LoVo (cell line): Measurements from ENCODE around the gene ZNF530.

Source experiments
- DNase-seq: peaks from one replicate; pipeline ENCODE4 v3.0.0-alpha.2; 2016; ENCODE audit warnings: low spot score

The ZNF530 gene

DNA sequence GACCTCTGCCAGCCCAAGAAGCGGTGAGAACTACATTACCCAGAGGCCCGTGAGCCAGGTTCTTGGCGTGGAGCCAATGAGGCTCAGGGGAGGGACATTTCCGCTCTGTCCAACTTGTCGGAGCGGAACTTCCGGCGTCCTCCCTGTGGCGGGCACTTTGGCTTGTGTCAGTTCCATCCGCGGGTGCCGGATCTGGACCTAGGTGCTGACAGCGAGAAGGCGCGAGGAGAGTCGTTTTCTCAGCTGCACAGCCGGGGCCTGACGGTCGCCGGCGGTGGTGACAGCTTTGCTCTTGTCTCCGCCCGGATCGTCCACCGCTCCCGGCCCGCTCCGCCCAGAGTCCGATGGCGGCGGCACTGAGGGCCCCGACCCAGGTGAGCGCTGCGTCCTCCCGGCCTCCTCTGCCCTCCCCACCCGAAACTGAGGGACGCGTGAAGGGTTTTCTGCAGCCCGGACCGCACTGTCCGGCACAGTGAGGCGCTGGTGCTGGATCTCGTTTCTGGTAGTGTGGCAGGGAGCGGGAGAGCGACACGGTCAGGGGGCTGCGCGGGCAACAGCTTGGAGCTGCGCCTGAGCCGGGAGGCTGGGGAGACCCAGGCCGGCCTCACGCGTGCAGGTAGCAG lies at the start of gene ZNF530:
TSS of gene ZNF530 (plus strand) at position 125 of the 623 bp plus-strand sequence. CDS start 4,461 bp downstream, outside the sequence.
- DNase-seq: no peak

DNA sequence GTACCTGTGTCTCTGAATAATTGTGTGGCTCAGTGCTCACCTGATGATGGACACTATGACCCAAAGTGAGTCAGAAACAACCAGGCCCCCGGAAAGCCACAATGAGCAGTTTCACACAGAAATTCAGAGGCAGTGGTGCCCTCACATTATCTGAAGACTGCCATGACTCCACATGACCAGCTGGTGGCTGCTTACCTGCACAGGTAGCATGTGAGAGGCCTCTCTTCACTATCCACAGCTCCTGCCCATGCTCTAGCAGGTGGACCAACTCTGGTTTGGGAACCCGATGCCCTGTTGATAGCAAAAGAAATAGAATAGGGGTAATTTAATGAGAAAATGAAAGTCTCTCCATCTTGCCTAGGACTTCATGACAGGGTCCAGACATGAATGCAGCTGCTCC lies 47.3 kb upstream of the ZNF530 start:
- DNase-seq: no peak

DNA sequence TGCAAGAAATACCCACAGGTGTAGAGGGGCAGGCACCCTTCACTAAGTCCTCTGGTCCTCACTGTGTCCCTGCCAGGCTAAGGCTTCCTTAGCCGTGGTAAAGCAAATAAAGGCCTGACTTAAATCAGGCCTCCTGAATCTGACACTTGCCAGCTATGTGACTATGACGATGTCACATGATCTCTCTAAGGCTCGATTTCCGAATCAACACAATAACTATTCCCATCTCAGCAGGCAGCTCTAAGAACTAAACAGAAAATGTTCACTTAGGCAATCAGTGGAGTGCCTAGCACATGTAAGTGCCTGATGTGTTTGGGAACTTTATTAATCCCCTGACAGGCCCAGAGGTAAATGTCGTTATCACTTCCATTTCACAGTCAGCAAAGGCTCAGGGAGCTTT lies 42.0 kb upstream of the ZNF530 start:
- DNase-seq: no peak

DNA sequence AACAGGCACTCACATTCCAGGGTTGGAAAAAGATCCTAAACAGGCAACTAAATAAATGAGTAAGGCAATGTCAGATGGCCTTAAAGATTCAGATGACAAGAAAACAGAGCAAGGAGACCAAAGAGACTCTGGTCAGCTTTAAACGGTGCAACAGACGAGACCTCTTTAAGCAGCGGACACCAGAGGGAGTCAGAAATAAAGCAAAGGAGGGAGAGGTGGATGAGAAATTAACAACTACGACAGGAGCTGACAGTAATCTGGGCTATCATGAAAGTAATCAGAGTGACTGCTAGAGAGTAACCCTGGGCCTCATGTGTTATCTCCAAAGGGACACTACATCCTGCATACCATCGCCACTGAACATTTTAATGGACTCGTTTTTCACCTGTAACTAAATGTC lies 41.2 kb upstream of the ZNF530 start:
- no peak for DNase-seq

DNA sequence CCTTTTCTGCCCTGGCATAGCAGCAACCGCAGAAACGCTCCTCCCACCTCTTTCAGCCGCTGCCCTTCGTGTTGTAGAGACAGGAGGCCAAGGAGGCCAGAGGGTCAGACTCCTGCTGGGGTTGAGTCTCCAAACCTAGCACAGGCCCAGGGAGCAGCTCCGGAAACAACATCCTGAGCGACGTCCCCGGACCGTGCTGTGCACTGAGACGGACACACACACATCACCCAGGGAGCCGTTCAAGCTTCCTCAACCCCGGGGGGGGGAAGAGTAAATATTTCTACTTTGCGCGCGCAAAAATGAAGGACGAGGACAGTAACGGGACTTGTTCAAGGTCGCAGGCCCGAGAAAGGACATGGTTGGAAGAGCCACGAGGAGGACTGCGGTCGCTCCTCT lies 40.7 kb upstream of the ZNF530 start:
- no peak for DNase-seq

DNA sequence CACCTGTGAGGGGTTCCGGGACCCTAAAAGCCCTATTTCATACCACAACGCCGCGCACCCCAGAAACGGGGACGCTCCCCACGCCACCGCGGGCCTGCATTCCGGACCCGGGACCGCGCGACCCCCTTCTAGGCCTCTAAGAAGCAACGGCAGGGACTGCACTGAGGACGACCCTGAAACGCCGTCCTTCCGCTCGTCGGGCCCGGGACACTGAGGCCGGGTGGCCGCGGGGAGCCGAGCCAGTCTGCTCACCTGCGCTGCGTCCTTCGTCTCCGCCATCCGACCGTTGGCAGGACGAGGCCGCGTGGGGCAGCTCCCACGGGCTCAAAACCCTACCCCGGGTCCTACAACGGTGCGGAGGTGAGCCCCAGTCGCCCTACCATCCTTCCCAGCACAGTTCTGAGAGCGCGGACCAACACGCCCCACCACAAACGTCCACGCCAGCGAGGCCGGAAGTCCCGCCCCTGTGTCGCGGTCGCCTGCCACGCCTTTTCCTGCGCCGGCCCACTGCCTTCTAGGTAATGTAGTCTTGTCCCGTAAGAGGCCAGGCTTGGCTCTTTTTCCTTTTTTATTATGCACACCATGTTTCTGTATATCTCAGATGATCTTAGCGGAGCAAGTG lies 40.2 kb upstream of the ZNF530 start, which contains the start of gene ZNF550:
TSS of gene ZNF550 (minus strand) at position 460 of the 622 bp plus-strand sequence. CDS start at position 279, 181 bp downstream.
- no peak for DNase-seq

DNA sequence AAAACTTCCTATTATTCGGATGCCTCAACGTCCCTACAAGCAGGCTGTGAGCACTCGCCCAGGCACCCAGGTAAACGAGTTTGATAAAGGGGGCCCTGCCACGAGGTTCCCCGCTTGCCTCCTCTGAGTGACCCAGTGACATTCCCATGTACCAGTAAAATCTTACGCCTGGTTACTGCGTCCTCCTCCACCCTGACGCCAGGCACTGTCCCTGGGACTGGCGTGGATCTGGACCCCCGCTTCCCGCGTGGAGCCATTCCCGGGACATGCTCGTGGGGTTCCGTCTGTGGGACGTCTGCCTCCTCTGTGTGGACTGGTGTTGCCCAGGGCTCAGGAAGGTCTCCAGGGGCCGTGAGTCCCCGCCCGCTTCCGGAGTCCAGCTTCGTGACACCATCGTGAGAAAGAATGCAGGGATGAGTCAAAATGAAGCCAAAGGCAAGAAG lies 39.6 kb upstream of the ZNF530 start:
- no peak for DNase-seq

DNA sequence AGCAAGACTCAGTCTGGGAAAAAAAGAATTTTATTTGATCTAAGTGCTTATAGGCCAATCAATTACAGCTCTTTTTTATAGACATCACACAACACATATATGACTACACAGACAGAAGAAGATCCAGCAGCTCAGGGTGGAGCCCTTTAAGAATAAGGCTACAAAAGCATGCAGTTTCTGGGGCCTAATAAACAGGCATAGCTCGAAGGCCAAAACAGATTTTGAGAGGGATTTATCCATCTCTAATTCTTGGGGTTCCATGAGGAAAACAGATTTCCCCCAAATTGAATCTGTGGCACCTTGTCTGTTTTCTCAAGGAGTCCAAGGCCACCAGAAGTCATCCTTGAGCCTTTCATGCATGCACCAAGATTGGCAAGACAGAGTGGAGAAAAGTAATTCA lies 36.1 kb upstream of the ZNF530 start:
- no peak for DNase-seq

DNA sequence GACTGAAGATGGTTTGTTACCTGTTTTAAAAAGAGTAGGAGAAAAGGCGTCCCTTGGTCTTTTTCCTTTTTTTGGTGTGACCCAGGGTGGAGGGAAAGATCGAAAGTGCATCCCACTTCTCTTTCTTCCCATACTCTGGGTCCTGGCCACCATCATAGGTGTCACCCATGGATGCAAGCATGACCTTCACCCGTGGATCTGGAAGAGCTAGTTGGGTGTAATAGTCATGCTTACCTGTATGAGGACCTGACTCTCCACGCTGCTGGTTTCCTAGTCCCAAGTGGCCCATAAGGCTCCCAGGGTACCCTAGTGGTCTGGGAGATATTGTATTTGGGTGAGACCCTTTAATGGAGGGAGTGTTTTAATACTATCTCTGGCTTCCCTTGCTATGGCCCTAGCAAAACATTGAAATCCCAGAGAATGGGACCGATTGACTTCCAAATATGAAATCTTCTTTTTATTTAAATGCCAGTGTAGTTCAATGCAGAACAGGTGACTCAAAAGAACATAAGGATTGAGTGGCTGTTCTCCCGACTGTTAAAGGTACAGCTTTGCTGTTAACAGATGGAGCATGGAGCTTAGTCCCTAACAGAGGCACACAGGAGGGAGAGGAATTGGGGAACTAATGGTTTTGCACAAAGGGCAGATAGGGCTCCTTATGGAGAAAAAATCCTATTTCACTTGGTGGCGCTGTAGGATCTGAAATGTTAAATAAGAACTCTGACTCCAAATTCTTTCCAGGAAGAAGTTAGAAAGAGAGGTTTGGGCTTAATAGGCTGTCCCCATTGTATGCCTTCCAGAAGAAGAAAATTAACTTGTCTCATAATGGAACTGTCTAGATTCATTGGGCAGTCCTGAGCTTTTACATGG lies 33.1 kb upstream of the ZNF530 start:
- no peak for DNase-seq

DNA sequence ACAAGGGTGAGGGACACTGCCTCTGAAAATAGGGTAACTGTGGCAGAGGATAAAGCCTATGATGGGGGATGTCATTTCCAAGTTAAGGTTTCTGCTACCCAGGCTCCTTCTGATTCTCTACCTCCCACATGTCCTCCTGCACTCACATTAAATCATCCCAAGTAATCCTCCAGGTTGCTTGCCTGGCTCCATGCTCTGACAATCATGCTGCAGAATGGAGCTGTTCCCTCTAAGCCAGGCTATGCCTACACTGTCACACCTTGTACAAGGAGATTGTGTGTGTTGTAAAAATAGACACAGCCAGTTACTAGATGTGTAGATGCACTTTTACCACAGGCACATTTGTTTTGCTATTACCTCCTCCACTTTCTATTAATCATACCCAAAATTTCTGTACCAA lies 29.0 kb upstream of the ZNF530 start:
- no peak for DNase-seq

DNA sequence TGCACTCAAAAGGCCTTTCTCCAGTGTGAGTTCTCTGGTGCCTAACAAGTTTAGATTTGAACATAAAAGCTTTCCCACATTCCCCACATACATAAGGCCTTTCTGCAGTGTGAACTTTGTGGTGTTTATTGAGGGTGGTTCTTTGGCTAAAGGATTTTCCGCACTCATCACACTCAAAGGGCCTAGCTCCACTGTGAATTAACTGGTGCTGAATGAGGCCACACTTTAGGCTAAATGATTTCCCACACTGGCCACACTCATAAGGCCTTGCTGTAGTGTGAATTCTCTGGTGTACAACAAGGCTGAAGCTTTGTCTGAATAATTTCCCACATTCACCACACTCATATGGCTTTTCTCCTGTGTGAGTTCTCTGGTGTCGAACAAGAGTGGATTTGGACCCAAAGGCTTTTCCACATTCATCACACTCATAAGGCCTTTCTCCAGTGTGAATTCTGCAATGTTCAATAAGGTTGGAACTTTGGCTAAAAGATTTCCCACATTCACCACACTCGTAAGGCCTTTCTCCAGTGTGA lies 27.2 kb upstream of the ZNF530 start:
- DNase-seq: no peak

DNA sequence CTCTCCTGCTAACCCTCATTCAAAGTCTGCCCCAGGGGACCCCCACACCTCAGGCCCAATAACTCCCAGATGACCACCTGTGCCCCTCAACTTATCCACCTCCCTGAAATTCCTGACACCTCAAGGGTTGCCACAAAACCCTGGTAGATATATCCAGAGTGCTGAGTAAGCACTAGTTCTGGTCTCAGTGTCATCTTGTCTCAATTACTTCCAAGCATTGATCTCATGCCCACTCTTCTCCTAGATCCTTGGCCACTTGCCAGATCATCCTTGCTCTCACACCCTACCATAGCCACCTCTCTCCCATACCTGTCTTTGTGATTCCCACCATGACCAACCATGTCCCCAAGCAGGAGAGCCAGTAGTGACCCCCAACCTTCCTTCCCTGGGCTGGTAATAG lies 23.0 kb upstream of the ZNF530 start:
- no peak for DNase-seq

DNA sequence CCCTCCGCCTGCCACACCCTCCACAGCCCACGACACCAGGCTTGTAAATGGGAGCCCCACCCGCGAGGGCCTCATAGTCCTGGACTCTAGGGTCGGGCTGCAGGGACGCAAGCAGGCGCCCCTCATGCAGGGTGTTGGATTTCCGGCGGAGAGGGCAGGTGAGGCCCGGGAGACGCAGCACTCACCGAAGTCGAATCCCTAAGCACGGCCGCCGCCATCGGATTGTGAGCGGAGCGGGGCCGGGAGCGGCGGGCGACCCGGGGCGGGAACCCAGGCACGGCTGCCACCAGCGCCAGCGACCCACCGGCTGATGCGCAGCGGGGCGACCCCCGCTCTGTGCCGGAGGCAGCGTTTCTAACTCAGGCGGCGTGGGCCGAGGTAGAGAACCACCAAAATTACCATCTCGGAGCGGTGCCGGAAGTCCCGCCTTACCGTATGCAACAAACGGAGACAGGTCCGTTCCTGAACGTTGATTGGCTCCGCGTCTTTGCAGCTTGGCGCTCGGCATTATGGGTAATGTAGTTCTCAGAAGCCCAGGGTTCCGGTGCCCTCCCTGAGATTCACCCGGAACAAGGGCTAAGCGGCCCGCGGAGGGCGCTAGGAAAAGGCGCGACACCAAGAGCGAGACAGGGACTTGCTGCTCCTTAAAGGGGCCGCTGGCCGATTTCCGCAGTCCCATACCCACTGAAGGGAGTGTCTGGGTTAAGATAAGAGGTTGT lies 21.0 kb upstream of the ZNF530 start, which contains the start of gene ZNF416:
TSS of gene ZNF416 (minus strand) at position 425 of the 719 bp plus-strand sequence. CDS start at position 218, 207 bp downstream.
- no peak for DNase-seq

DNA sequence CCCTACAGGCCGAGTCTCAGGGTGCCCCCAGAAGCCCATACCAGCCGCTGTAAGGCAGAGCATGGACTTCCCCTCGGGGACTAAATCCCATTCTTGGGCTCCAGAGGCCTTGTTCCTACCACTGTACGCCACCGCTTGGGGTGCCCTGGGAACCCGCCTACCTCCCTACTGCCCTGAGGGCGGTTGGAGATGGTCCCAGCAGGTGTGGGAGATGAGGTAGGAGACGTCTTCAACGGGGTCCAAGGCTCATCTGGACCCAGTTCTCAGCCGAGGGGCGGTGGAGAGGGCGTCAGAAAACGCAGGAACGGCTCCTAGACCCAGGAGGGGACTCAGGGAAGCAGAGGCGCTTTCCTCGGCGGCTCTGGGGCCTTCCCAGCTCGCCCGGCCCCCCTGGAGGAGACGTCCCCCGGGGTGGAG lies 16.6 kb upstream of the ZNF530 start:
- DNase-seq: no peak

DNA sequence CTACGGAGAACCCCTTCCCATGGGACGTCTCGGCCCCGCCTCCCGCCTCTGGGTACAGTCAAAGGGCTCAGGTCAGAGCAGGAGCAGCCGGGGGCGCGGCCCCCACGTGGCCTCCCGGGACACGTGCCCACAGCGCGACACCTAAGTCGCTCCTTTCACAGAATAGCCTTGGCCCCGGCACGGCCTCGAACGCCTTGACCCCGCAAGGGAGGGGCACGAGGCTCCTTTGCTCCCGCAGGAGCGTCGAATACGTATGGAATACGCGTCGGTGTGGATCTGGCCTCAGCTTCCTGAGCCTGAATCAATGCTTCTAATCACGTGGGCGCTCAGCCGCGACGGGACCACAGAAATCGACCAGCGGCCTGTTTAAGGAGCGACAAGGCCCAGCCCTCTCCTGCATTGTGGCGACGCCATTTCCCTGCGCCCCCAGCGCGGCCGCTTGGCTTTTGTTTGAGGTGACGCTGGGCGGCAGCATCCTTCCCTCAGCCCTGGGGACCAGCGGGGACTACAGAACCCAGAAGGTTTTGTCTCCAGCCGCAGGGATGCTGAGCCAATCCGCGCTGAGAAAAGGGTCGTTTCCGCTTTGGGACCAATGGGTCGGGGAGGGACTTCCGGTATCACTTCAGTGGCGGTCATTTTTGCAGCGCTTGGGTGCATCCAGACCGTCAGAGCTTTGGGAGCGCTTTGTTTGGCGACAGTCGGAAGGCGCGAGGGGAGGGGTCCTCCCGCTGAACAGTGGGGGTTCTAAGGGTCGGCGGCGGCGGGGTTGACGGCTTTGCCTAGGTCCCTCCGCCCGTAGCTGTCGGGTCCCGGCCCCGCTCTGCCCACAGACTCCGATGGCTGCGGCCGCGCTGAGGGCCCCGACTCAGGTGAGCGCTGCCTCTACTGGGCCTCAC lies 15.9 kb upstream of the ZNF530 start, which contains the start of gene ZIK1:
TSS of gene ZIK1 (plus strand) at position 625 of the 896 bp plus-strand sequence. CDS start at position 837, 212 bp downstream.
- DNase-seq: no peak

DNA sequence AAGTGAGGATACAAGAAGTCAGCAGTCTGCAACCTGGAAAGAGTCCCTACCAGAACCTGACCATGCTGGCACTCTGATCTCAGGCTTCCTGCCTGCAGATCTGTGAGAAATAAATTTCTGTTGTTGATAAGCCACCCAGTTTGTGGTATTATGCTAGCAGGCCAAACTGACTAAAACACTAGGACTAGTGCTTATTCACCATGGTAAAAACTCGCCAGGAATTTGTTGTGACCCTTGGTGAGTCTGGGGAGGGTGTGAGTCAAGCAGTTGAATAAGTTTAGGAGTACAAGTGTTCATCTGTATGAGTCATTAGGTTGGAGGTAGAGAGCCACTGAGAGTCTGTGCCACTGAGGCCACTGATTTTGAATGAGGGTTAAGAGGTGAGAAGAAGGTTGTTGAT lies 12.2 kb upstream of the ZNF530 start:
- no peak for DNase-seq

DNA sequence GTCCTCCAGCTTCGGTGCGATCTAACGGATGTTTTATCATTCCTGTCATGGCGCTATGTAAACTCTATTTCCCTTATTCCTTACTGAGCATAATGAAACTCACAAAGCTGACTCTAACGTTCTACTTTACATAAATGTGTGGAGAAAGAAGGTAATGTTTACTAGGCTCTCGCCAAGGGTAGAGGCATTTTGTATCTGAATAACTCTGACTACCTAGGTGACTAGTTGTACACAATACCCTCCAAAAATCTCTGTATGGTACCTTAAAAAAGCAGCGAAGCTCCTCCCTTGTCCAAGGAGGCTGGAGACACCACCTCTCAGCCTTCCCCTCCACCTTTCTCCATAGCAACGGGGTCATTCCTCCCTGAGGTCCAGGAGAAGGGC lies 316 bp upstream of the ZNF530 start:
- DNase-seq: no peak

DNA sequence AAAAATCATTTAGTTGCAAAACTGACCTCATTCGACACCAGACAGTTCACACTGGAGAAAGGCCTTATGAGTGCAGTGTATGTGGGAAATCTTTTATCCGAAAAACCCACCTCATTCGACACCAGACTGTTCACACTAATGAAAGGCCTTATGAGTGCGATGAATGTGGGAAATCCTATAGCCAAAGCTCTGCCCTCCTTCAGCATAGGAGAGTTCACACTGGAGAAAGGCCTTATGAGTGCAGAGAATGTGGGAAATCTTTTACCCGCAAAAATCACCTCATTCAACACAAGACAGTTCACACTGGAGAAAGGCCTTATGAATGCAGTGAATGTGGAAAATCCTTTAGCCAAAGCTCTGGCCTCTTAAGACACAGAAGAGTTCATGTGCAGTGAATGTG lies 7.2 kb downstream of the ZNF530 start:
- DNase-seq: no peak

DNA sequence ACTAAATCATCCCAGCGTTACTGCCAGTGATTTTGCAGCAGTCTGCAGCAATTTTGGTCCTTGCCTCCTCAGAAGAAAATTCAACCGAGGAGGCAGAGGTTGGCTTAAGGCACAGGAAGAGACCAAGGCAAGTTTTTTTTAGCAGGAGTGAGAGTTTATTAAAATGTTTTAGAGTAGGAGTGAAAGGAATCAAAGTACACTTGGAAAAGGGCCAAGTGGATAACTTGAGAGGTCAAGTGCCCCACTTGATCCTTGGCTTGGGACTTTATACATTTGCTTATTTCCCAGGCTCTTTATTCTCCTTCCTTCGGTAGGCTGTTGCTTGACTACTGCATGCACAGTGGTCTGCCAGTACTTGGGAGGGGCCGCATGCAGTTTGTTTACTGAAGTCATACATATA lies 11.4 kb downstream of the ZNF530 start:
- no peak for DNase-seq

DNA sequence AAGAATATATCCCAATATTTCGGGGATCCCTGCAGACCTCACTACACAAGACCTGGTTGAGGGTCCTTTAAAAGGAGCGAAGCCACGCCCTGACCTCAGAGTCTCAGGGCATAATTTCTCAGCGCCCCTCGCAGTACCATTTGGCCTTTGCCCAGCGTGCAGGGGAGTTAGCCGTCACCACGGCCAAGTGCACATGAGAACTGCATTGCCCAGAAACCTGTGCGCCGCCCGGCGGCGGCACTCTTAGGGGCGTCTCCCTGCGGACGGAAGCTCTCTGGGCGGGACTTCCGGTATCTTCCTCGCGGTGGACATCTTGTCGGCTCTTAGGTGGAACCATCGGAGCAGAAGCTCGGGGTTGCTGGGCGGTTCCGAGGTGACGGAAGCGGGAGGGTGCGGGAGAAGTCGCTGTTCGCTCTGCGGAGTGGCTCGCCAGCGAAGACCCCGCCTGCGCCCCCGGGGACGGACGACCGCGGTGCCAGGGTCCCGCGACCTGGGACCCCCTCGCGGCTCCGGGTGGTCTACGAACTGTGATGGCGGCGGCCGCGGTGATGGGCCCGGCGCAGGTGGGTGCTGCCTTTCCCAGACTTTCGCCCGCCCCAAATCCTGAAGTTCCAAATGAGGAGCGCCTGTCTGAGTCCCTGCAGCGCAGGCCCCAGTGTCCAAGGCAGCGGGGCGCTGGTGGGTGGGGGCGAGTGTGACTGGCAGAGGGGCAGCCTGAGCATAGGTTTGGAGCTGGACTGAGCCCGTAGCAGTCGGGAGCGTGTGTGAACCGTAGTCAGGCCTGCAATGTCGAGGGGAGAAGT lies 14.5 kb downstream of the ZNF530 start, which contains the start of gene ZNF134:
TSS of gene ZNF134 (plus strand) at position 302 of the 803 bp plus-strand sequence. CDS start 5,227 bp downstream, outside the sequence.
- no peak for DNase-seq
